T-helper 1 cell (primary cell): ENCODE measurements around the gene PCAT6.

Experiments used
- DNase-seq, 5 donors: peaks; one replicate each; pipeline ENCODE4 v3.0.0-alpha.2; 2012 to 2020

Gene PCAT6

DNA sequence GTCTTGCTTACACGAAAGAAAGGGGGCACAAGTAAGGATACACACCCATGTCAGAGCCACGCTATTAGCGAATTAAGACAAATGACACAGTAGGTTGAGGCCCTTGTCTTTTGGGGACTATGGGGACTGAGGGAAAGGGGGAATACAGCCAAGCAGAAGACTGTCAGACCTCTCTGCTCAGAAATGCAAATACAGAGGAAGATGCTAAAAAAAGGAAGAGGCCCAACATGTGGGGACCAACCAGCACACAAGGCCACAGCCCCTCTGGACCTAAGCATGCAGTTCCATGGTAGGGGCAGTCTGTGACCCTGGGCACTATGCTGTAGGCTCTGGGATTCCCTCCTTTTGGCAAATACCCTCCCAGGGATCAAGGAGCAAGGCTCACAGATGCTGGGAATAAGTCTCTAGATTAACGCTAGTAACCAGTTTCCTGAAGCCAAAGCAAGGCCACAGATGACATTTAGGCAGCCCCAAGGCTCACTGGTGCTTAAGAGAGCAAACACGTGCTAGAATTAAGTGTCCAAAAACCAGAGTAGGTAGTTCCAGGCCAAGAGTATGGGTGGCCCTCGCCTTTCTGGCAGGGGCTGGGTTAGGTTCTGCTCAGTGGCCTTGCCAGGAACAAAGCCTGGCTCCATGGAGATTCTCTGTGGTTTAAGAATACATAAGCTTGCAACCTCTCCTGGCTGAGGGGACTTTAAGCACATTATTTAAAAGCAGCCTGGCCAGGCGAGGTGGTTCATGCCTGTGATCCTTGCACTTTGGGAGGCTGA, 40.0 kb downstream of the PCAT6 start:
- DNase-seq = no peak

DNA sequence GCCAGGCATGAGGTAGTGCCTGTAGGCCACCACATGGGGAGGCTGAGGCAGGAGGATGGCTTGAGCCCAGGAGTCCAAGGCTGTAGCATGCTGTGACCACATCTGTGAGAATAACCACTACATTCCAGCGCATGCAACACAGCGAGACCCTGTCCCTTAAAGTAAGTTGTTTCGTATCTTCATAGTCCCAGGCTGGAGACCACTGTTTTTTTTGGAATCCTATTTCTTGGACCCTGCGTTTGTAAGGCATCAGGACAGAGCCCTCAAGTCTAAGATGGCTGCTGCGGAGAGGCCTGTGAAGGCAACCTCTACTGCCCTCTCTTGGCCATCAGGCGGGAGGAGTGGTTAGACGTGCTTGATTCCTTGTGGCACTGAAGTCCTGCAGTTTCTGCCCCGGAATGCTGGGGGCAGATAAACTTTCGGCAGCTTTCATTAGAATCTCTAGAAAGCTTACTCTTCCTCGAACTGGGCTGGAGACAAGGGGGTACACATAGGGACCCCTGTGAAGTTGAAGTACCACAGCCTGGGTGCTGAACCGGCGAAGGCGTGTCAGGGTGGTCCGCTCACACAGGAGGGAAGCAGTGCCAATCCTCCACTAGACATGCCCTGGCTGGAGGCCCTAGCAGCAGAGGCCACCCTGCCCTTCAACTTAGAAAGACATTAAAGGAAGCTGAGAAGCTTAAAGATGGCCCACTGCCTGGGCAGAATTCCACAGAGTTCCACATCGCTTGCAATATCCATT, 41.6 kb downstream of the PCAT6 start:
- DNase-seq = peak in 1 of 5 donors; percentile 57

DNA sequence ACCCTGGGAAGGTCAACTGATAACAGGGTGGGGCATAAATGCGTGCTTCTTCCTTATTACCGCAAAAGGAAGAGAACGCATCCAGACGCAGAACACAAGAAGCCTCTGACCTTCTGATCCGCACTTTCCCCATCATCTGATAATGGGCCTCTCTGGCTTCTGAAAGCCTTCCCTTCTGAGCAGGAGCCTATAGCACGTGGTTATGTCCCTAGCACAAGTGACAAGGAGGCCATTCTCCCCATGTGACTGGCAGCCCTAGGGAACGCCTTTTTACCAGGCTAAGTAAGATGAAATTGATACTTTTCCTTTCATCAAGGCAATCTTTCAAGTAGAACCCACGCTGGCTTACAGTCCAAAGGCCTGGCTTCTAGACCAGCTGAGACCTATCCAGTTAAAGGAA, 44.0 kb downstream of the PCAT6 start:
- DNase-seq = no peak

DNA sequence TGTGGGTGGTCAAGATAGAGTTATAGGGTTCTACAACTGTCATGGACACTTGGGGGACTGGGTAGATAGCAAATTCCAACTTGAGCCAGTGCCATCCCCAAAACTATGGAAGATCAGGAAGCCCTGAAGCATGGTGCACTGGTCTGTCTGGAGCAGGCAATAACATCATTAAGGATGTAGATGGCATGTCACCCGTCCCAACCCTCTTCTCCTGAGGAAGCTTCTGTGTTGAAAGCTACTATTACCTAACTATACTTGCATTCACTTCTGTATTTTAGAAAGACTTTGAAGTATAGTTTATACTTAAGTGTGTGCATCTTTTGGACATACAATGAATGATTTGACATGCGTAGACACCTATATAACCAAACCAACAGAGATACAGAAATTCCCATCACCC, 45.3 kb downstream of the PCAT6 start:
- DNase-seq = no peak

DNA sequence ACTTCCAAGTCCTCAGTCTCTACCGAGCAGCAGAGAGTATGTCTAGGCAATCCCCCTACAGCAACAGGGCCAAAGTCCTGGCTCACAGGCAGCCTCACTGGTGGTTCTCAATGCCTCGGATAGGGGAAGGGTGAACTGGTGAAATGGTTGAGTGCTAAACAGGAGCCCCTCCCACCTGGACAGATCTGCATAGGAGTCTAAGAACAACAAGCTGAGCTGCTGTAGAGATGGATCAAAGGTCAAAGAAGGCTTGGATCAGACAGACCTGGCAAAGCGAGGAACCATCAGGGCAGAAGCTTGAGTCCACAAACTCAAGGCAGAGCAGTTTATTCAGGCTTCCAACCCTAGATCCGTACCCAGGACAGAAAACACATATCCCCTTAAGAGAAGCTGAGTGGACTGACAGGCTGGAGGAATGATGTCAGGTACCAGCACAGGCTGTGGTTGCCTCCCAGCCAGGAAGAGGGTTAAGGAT, 46.4 kb downstream of the PCAT6 start:
- no peak for DNase-seq

DNA sequence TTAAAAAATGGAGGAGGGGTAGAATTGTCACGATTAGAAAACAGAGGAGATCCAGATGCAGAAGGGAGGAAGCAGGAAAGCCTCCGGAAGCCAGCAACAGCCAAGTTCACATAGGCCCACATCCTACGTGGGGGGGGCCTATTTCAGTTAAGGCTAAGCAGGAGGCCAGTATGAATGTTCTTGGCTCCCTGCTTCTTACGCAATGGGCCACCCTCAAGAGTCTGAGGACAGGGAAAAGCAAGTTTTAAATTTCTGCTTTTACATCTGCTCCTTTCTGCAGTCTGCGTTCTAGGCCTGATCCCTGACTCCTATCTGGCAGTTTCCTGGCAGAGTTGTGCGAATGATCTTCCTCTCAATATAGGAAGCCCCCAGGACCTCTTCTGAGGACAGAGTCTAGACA, 47.6 kb downstream of the PCAT6 start:
- no peak for DNase-seq

DNA sequence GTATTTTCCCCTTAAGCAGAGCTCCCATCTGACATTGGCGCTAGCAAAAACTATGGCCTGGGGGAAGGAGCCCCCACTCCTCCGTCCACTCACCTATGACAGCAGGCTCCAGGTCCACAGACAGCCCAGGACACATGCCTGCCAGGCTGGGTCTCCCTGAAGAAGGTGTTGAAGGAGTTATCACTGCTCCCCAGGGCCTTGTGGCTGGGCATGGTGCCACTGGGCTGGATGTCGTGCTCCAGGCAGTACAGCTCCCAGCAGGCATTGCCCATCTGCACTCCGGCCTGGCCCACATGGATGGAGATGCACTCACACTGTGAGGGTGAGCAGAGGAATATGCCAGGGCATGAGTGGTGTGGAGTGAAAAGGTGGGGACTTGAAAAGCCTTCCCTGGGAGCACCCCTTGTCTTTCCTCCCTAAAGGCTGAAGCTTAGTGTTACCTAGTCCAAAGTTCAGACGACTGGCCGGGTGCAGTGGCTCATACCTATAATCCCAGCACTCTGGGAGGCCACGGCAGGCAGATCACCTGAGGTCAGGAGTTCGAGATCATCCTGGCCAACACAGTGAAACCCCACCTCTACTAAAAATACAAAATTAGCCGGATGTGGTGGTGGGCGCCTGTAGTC, 48.1 kb downstream of the PCAT6 start:
- no peak for DNase-seq

DNA sequence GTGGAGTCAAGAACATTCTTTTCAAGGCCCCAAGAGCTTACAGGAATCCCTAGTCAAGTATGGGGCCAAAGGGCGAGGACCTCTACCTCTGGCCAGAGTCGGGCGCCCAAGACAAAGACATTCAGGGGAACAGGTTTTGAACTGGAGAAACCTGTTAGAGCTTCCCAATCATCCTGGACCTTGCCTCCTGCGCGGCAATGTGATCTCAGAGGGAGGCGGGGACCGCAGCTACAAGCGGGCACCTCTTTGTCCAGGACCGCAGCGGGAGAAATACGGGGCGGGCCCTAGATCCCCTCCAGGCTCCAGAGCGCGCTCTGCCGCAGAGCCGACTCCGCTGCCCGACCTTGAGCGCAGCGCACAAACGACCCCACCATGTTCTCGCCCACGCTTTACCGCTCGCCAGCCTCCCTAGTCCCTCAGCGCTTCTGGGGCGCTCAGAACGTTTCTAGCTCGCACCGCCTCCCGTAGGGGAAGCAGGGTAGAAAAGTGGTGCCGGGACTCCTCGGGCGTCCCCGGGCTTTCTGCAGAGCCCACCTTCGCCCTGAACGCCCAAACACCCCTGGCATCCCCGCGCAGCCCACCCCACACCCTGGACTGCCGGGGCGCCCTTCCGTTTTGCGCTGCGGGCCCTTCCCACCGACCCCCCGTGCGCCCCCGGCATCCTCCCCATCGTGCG, 50.1 kb downstream of the PCAT6 start:
- no peak for DNase-seq
